Uterus (tissue), 4 donors: ENCODE results near the gene USF1. TPM values are rescaled to one million over a fixed set of nuclear protein-coding genes. Genes with fewer than 3 reads are reported as not detected.

Source experiments
- DNase-seq, 2 donors: peaks; one replicate each; pipeline ENCODE4 v3.0.0-alpha.2; 2019 to 2020
- H3K27ac ChIP-seq, 2 donors: fragments of 200-600 bp; sonication (generic); 1 replicate in 1 of 2; 2 replicates in 1 of 2; pipeline ENCODE4 v1.5.1; 2016 to 2018
- H3K27me3 ChIP-seq, 2 donors: fragments of 200-600 bp; sonication (generic); one replicate each; pipeline ENCODE4 v1.5.1; 2018 to 2019; ENCODE audit warnings: control low read depth in 1 of 2
- H3K36me3 ChIP-seq, 2 donors: fragments of 200-600 bp; sonication (generic); one replicate each; pipeline ENCODE4 v1.5.1; 2019; ENCODE audit warnings: control low read depth in 1 of 2
- H3K4me1 ChIP-seq, 2 donors: fragments of 200-600 bp; sonication (generic); one replicate each; pipeline ENCODE4 v1.5.1; 2018 to 2019; ENCODE audit warnings: control low read depth in 1 of 2
- H3K4me3 ChIP-seq, 2 donors: fragments of 200-600 bp; sonication (generic); 1 replicate in 1 of 2; 2 replicates in 1 of 2; pipeline ENCODE4 v1.5.1; 2018 to 2019; ENCODE audit warnings: mild to moderate bottlenecking in 1 of 2
- H3K9me3 ChIP-seq, 2 donors: fragments of 200-600 bp; sonication (generic); one replicate each; pipeline ENCODE4 v1.5.1; 2019; ENCODE audit warnings: control low read depth in 1 of 2
- POLR2A ChIP-seq, 2 donors: fragments of 450-650 bp; IDR thresholded peaks; one replicate each; pipeline ENCODE4 v1.6.1; 2016; ENCODE audit warnings: antibody characterized with exemption in 2 of 2, mild to moderate bottlenecking in 1 of 2, moderate library complexity in 1 of 2
- intact Hi-C: fragments of 100-400 bp; cut with DNase I; formaldehyde crosslinking; loops from one replicate; pipeline ENCODE4 v1.15.1; 2023; ENCODE audit warnings: low total_unique reads
- total RNA-seq, 4 donors: library from RNA; depleted of rRNA in 3 of 4; stranded (reverse); fragments of >200 nt in 3 of 4; gene quantifications; one replicate each; pipeline versions ENCODE4 v1.1.0 to v1.2.4, GENCODE V29; 2014 to 2023
- TF ChIP-seq, protein P1 (sequence below), 4 experiments: fragments of 200-600 bp in 2 of 4; fragments of 450-650 bp in 2 of 4; sonication (generic) in 2 of 4; IDR thresholded peaks; one replicate each; pipeline ENCODE4 v1.5.1; 2016 to 2019; ENCODE audit warnings: antibody characterized with exemption in 4 of 4, mild to moderate bottlenecking in 2 of 4, moderate library complexity in 1 of 4
- donor health status: DM: yes; HTN: yes; CAD: no.

The USF1 gene
- total RNA-seq, 4 donors from 2014 or later: 20.7 to 71.8 (median 44.2) TPM

DNA sequence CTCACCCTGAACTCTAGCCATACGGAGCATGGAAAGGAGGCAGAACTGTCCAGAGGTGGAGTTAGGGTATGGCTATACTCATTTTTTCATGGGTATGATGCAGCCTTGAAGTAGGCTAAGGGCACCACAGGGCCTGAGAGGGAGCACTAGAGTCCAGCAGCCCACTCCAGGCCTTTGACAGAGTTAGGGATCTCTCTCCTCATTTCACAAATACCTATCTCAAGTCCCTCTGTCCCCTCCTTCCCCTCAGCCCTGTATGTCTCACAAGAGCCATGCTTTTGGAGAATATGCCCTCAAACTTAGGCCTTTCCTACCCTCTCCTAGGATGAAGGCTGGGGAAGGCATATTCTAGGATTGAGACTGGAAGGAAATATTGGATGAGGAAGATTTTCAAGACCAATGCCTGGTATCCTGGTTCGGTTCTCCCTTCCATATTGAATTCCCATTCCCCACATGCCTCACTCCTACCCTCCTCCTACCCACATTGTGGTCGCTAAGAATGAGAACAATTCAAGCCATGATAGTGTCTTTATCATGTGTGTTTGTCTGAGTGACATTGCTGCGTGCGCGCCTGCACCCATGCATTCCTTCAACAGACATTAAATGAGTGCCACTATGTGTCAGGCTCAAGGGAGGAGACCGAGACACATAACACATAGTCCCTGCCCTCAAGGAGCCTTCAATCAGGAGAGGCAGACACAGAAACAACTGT is 46.2 kb upstream of the USF1 start:
- no peak for TF ChIP-seq POLR2A (IDR thresholded peaks at IDR 0.05)
- TF ChIP-seq, protein P1, sequence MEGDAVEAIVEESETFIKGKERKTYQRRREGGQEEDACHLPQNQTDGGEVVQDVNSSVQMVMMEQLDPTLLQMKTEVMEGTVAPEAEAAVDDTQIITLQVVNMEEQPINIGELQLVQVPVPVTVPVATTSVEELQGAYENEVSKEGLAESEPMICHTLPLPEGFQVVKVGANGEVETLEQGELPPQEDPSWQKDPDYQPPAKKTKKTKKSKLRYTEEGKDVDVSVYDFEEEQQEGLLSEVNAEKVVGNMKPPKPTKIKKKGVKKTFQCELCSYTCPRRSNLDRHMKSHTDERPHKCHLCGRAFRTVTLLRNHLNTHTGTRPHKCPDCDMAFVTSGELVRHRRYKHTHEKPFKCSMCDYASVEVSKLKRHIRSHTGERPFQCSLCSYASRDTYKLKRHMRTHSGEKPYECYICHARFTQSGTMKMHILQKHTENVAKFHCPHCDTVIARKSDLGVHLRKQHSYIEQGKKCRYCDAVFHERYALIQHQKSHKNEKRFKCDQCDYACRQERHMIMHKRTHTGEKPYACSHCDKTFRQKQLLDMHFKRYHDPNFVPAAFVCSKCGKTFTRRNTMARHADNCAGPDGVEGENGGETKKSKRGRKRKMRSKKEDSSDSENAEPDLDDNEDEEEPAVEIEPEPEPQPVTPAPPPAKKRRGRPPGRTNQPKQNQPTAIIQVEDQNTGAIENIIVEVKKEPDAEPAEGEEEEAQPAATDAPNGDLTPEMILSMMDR (IDR thresholded peaks at IDR 0.05): no peak
- no peaks in the 10 kb centered on the region for H3K27me3 ChIP-seq
- DNase-seq: no peak
- H3K4me3 ChIP-seq: no peak overlapping the region
- H3K9me3 ChIP-seq: no peaks in the 10 kb centered on the region
- no peaks in the 10 kb centered on the region for H3K36me3 ChIP-seq
- intact Hi-C loops: no loop called here
- no peaks in the 10 kb centered on the region for H3K4me1 ChIP-seq
- H3K27ac ChIP-seq: no peak overlapping the region

DNA sequence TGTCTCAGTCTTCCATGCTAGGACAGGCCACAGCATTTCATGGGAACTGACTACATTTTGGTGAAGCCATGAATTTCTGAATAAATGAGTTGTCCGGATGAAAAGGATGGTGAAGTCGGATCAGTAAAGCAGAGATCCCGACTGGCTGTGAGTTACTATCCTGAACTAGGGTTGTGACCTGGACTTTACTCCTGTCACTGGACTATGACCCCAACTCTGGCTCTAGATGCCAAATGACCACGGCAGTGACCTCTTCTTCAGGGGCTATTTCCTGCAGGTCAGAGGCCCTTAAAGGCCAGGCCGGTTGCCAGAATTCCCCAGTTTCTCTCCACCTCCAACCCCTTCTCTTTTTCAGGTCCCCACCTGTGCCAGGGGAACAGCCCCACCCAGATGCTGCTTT is 45.3 kb upstream of the USF1 start:
- H3K4me1 ChIP-seq: no peaks in the 10 kb centered on the region
- no peak overlapping the region for H3K27ac ChIP-seq
- H3K36me3 ChIP-seq: no peaks in the 10 kb centered on the region
- no peak overlapping the region for H3K4me3 ChIP-seq
- no peaks in the 10 kb centered on the region for H3K27me3 ChIP-seq
- DNase-seq: no peak
- H3K9me3 ChIP-seq: no peaks in the 10 kb centered on the region
- intact Hi-C loops: no loop called here
- TF ChIP-seq POLR2A (IDR thresholded peaks at IDR 0.05): no peak
- TF ChIP-seq, protein P1 (IDR thresholded peaks at IDR 0.05): no peak

DNA sequence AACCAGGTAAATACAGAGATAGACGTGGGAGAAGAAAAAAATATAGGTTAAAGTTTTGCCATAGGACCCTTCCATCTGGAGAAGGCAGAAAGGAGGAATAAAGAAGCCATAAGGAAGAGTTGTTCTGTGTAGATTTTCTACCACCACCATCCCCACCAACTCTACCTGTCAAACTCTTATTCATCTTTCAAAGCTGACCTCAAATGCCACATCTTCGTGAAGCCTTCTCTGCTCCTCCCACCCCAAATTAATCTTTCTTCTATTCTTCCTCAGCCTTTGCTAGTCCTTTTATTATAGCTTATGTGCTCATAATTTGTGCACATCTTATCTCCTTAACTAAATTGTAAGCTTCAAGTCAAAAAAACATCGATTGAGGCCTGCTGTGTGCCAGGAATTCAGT is 44.8 kb upstream of the USF1 start:
- Histone ChIP-seq H3K4me1 (no peaks in the 10 kb centered on the region), H3K9me3 (no peaks in the 10 kb centered on the region), H3K36me3 (no peaks in the 10 kb centered on the region), H3K27ac (no peak overlapping the region), H3K4me3 (no peak overlapping the region), H3K27me3 (no peaks in the 10 kb centered on the region)
- TF ChIP-seq POLR2A (IDR thresholded peaks at IDR 0.05): no peak
- TF ChIP-seq, protein P1 (IDR thresholded peaks at IDR 0.05): no peak
- intact Hi-C loops: no loop called here
- no peak for DNase-seq

DNA sequence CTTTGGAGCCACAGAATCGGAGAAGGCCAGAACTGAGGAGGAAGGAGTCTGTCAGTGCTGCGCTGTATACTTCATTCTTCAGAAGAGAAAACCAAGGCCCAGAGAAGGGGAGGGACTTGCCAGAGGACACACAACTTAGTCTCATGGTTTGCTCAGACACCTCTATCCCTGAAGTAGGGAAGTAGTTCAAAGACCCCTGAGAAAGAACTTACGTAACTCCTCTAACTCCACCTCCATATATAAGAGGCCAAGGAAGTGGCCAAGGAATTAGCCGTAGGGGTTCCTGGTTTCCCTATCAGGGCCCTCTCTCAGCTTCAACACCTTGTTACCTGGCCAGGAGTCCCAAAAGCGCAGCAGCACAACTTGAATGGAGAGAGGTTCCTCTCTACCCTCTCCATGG is 44.2 kb upstream of the USF1 start:
- no peak for DNase-seq
- Histone ChIP-seq H3K4me3 (no peak overlapping the region), H3K27me3 (no peaks in the 10 kb centered on the region), H3K36me3 (no peaks in the 10 kb centered on the region), H3K9me3 (no peaks in the 10 kb centered on the region), H3K4me1 (no peaks in the 10 kb centered on the region), H3K27ac (no peak overlapping the region)
- intact Hi-C loops: no loop called here
- no peak for TF ChIP-seq POLR2A (IDR thresholded peaks at IDR 0.05)
- TF ChIP-seq, protein P1 (IDR thresholded peaks at IDR 0.05): no peak

DNA sequence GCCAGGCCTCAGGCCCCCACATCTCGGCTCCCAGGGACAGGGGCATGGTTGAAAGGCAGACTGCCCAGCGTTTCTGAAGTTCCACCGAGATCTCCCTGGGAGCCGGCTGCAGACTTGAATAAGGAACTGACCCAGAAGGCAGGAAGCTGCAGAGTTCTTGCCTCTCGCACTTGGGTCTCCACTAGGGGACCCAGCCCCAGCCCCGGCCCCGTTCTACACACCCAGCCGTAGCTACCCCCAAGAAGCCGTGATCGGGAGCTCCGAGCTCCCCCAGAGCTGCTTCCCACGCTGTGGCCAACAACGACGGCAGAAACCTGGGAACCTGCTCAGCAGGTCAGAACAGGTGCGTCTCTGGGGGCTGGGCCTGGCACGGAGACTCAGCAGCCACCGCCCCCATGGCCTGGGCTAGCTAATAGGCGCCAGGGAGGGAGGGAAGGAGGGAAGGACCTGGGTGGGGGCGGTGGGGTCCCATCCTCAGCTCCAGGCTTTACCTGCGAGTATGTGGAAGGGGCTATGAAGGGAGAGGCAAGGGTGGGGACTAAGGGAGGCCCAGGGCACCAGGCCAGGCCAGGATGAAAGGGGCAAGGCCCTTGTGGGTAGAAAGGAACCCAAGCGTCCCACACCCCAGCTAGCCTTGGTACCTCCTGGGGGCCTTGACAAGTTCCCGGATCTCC is 43.6 kb upstream of the USF1 start, which contains the start of gene NECTIN4:
TSS of gene NECTIN4 (minus strand) at position 308 of the 674 bp plus-strand sequence. CDS start at position 46, 262 bp downstream.
- no peaks in the 10 kb centered on the region for H3K36me3 ChIP-seq
- no peaks in the 10 kb centered on the region for H3K9me3 ChIP-seq
- DNase-seq: no peak
- no peaks in the 10 kb centered on the region for H3K27me3 ChIP-seq
- H3K4me1 ChIP-seq: no peaks in the 10 kb centered on the region
- intact Hi-C loops: no loop called here
- TF ChIP-seq, protein P1 (IDR thresholded peaks at IDR 0.05): no peak
- peak in 1 of 2 donors; percentile 10 for TF ChIP-seq POLR2A (IDR thresholded peaks at IDR 0.05)
- H3K4me3 ChIP-seq: no peak within 1 kb of the TSS
- H3K27ac ChIP-seq: no peak within 1 kb of the TSS
